Measurements from ENCODE around the gene DELE1.

GRCh38 chr5:141906972-141907371 is 16.7 kb upstream of the DELE1 start:
- TF ChIP-seq CTCF (IDR thresholded peaks at IDR 0.05) (no peak), POLR2A (IDR thresholded peaks at IDR 0.05) (no peak)

Data from lower leg skin (tissue), 3 donors.